HG02885 (cell line): Measurements from ENCODE around the gene NDRG4.

Experiments used
- ATAC-seq: cut with Tn5 transposase; IDR thresholded peaks from one replicate; pipeline ENCODE4 v1.9.1; 2021; ENCODE audit warnings: mild to moderate bottlenecking; ENCODE audit not compliant: unreplicated experiment, poor library complexity

Gene NDRG4

DNA sequence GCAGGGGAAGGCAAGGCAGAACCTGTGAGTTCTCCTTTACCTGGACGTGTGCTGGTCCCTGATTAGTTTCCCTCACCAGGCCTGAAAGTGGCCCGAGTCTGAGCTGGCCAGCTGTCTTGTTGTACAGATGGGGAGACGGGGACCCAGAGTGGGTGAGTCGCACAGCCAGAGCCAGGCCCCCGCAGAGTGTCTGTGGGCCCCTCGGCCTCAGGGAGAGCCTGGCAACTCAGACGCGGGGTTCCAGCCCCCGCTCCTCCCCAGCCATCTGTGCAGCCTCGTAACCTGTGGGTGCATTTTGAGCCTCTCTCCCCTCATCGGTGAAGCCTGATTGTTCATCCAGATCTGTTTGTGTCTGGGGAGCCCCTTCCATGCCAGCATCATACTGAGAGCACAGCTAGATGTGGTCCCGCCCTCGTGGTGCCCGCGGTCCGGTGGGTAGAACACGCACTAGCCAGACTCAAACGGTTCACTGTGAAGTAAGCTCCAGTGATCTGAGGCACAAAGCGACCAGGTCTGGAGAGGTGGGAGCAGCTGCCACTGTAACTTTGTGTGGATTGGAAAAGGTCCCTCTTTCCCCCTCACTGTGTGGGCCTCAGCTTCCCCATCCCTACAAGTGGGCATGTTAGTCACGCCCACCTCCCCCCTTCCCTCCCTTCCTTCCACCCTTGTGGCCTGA is 6.0 kb upstream of the NDRG4 start:
- ATAC-seq, result no peak

DNA sequence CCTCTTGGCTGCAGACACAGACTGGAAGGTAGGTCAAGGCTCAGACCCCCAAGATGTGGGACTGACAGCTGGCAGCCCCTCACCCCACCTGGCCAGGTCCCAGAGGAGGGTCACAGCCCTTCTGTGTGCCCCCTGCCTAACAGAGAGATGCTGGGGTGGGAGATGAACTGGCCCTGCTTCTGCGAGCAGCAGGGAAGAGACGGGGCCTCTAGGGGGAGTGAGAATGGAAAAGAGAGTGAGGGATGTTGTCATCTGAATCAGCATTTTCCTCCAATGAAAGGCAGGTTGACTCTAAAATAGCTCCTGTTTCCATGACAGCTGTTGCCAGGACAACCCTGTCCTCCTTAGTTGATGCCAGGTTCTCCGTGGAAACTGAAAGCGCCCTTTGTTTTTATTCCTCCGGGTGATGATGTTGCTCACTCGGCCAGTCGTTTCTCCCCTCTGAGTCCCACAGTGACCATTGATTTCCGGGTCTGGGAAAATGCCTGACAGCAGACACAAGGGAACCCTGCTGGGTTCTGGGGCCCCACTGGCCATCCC is 4.9 kb upstream of the NDRG4 start:
- ATAC-seq, result peak; percentile 60

DNA sequence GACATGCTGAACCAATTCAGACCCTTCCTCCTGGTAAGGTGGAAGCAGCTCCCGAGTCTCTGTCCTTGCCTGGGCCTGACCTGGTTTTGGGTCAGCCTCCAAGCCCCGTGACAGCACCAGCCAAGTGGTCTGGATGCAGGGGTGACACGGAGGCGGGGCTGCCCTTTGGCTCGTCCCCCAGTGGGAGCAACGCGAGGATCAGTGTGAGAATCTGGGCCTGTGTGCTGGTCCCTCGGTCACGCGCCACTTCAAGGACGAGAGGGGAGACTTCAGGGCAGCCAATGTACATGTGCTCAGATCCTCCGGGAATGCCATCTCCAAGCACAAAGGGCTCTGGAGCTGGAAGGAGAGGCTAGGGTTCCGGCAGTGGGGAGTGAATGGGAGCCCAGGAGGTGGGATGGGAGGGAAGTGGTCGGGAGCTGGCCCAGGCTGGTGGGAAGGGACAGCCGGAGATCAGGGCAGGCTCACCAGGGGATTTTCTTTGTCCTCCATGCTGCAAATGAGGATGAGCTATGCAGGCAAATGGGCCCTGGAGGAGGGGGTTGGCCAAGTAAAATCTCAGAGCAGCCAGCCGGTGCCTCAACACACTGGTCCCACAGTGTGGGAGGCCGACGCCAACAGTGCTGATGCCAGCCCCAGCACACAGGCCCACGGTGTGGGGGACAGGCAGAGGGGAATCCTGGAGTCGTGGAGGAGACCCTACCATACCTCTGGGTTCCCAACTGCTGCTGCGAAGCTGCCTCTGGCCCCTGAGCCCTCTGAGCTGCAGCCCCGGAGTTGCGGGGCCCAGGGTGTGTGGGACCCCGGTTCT is 4.2 kb upstream of the NDRG4 start:
- ATAC-seq, result no peak

- no peak for ATAC-seq
Measured at GRCh38 chr16:58497468-58497867, 2.5 kb upstream of the NDRG4 start.

DNA sequence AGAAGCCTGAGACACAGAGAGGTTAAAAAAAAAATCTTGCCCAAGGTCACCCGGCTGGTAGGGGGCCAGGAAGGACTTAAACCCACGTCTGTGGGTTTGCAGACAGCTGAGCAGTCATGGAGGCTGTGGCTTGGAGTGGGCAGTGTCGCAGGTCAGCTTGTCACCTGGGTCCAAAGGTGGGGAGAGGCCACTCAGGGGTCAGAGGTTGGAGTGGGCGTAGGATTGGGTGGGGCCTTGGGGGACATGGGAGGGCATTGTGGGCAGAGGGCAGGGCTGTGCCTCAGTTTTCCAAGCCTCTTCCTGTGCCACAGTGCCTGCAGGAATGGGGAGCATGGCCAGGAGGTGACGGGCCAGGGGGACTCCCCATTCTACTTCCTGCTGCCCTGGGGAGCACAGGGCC is 2.0 kb upstream of the NDRG4 start:
- no peak for ATAC-seq

- no peak for ATAC-seq
Measured at GRCh38 chr16:58498341-58499091, 1.4 kb upstream of the NDRG4 start.

DNA sequence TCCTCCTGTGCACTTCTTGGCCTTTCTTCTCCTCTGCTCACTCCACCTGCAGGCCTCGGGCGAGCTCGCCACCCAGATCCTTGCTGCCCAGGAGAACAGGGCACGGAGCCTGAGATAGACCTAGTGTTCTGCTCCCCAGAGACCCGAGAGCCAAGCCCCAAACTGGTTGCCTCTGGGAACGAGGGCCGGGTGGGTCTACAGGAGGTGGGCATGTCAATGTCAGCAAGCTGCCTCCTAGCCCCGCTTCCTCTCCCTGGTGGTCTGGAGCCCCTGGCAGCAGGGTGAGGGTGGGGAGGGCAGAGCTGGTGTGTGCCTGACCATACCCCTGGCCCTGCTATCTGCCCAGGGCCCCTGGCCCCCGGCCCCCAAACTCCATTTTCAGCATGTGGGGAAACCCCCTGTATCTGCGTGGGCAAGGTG is 841 bp upstream of the NDRG4 start:
- ATAC-seq, result no peak

DNA sequence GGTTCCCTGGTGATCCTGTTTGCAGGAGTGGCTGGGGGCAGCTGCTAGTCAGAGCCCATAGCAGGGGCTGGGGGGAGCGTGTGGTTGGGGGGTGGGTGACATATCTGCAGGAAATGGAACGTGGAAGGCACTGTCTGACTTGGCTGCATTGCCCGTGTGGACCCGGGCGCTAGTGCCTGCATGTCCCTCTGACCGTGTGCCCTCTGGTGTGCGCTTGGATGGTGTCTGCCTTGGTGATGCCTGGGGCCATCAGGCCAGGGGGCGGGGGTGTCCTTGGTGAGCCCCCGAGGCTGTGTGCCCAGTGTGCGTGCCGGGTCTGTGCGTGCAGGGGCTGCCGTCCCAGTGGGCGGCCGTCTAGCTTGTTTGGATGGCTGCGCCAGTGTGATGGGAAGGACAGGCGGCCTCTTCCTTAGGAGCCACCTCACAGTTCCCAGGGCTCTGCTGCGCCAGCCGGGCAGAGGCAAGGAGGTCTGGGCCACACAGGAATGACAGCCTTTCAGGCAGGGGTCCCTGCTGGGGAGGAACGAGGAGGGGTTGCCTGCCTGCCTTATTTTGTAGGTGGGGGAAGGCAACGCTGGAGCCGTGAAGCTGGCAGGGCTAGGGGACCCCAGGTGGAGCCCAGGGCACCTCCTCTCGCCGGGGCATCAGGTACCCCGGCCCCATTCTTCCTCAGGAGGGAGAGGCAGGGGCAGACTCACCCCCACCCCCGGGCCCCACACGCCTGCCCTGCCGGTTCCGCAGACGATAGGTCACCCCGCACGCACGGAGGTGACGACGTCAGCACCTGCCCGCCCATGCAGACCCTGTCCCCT is 693 bp downstream of the NDRG4 start:
- no peak for ATAC-seq

DNA sequence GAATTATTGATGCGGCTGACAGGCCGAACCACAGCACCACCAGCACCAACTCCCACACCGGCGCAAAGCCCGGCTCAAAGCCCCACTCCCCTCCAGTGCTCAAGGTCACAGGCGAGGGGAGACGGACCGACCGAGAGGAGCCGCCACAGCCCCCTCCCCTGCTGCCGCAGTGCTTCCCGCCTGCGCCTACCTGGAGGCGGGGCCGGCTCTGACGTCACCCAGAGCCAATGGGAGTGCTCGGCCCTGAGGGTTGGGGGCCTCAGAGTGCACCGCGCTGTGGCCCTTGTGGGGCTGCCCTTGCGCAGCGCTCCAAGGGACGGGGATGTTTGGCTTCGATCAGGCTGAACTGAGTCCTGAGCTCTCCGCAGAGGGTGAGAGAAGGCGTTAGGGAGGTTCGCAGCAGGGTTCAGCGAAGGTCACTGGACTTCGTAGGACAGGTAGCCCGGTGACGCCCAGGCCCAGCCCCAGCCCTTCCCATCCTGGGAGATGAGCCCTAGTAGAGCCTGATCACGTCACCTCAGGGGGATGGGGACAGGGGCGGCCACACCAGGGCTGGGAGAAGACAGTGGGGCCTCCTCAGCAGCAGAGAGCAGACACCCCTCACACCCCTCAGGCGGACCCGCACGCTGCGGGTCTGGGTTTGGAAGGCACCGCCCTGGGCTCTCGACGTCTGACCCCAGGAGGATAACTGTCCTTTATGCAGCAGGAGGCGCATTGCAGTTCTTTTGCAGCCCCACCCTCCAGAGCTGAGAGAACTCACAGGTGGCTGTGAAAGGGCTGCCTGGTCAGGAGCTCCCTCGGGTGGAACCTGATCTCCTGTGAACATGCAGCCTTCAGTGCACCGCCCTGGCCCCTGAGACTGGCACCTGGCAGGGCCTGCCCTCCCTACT is 1.5 kb downstream of the NDRG4 start:
- no peak for ATAC-seq

DNA sequence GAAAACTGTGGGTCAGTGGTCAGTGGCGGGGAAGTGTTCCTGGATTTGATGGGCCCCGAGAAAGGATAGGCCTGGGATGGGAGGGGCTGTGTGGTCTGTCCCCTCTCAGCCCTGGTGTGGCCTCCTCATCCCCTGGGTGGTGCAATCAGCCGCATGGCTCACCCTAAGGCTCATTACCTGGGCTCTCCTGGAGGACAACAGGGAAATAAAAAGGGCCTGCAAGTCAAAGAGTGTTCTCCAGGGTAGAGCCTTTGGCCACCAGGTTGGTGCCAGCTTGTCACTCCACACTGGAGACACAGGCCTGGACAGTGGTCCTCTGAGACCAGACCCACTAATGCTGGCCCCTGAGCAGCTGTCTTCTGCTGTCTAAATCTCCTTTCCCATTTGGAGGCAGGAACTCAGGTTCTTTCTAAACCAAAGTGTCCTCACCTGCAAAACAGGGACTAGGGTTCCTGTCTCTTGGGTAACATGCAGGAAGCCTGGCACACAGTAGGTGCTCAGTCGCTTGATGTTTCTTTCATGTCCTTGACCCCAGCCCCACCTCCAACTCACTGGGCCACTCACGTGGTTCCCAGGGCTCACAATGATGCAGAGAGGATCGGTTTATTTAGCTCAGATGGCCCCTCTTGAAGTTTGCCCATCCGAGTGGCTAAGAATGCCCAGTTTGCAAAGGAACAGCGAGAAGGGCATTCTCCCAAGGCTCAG is 2.4 kb downstream of the NDRG4 start:
- no peak for ATAC-seq

GRCh38 chr16:58503166-58503862 is 3.4 kb downstream of the NDRG4 start:
- ATAC-seq, result no peak

DNA sequence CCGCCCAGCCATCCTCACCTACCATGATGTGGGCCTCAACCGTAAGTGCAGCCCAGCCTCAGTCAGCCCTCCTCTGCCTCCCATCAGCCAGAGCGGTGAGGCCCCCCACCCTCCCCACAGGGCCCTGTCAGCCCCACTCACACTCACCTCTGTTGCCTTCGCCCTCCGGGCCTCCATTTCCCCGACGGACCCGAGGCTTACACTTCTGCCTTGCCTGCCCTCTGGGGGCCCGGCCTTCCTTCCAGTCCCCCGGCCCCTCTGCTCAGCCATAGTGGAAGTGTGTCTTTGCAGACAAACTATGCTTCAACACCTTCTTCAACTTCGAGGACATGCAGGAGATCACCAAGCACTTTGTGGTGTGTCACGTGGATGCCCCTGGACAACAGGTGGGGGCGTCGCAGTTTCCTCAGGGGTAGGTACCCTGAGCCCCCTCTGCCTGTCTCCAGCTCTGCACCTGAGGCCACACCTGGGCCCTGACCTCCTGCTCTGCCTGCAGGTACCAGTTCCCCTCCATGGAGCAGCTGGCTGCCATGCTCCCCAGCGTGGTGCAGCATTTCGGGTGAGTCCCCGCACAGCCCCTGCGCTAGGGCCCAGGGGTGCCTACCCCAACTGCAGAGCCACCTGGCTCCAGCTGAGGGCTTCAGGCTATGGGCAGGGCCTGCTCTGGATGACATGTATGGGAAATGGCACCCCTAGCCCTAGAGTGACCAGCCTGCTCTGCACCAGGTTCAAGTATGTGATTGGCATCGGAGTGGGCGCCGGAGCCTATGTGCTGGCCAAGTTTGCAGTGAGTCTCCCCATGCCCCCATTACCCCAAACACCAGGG is 4.1 kb downstream of the NDRG4 start:
- no peak for ATAC-seq

DNA sequence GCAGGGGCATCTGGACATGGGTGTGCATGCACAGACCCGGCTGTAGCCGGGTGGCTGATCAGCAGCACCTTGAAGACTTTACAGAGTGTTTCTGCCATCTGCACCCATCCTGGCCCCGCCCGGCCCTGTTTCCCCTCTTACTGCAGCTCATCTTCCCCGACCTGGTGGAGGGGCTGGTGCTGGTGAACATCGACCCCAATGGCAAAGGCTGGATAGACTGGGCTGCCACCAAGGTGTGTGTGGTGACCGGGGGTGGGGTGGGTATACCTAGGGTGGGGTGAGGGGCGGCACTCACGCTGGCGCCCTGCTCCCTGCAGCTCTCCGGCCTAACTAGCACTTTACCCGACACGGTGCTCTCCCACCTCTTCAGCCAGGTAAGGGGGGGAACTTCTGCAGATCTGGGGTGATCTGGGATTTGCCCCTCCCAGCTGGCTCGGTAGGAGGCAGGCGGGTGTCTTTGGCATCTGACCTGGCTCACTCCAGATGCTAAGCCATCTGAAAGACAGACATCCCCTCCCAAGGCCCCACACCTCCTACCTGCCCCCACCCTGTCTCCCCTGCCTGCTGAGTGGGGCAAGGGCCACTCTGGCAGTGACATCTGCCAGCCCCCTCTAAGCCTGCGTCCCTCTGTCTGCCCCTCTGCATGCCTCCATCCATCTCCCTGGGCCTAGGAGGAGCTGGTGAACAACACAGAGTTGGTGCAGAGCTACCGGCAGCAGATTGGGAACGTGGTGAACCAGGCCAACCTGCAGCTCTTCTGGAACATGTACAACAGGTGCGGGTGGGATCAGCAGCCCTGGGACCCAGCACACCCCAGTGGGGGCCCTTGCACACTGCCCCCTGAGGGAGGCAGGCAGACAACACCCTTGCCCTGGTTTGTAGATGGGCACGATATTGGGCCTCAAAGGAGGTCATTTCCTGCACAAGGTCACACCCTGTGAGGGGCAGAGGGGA is 6.6 kb downstream of the NDRG4 start:
- no peak for ATAC-seq

GRCh38 chr16:58507195-58507962 is 7.4 kb downstream of the NDRG4 start:
- no peak for ATAC-seq

- no peak for ATAC-seq
Measured at GRCh38 chr16:58507963-58508670, 8.2 kb downstream of the NDRG4 start.
